ENCODE measurements around the gene NME1.
A peak's percentile ranks its signal among the peaks of the same experiment; 100 is the strongest.
"Not testable (repeated sequence)": the region's sequence is repeated elsewhere in the genome, so short reads cannot be mapped to it uniquely, and the experiment has no call there.

The NME1 gene

GRCh38 chr17:51153210-51154072, at the start of gene NME1:
NME1 (plus strand) TSS chr17:51153559; CDS start chr17:51155655, 2,096 bp downstream.
- peak; percentile 98 for DNase-seq

- DNase-seq: no peak
Measured at GRCh38 chr17:51107778-51108177, 45.6 kb upstream of the NME1 start.

- DNase-seq: not testable (repeated sequence)
Measured at GRCh38 chr17:51112303-51113222, 40.8 kb upstream of the NME1 start.

- DNase-seq: no peak
Measured at GRCh38 chr17:51115179-51115578, 38.2 kb upstream of the NME1 start.

GRCh38 chr17:51118330-51119195, 34.8 kb upstream of the NME1 start:
- DNase-seq: peak; percentile 90

- no peak for DNase-seq
Measured at GRCh38 chr17:51119415-51120356, 33.7 kb upstream of the NME1 start.

GRCh38 chr17:51120357-51120738, 33.0 kb upstream of the NME1 start:
- no peak for DNase-seq

GRCh38 chr17:51120739-51121619, 32.4 kb upstream of the NME1 start, which contains the start of gene SPAG9:
SPAG9 (minus strand) TSS chr17:51120868; CDS start chr17:51120656, 212 bp downstream.
- peak; percentile 91 for DNase-seq

- no peak for DNase-seq
Measured at GRCh38 chr17:51121620-51122472, 31.5 kb upstream of the NME1 start.

- DNase-seq: not testable (repeated sequence)
Measured at GRCh38 chr17:51122473-51123115, 30.8 kb upstream of the NME1 start.

GRCh38 chr17:51124640-51125503, 28.5 kb upstream of the NME1 start:
- no peak for DNase-seq

GRCh38 chr17:51128076-51128475, 25.3 kb upstream of the NME1 start:
- no peak for DNase-seq

- DNase-seq: no peak
Measured at GRCh38 chr17:51132964-51133319, 20.4 kb upstream of the NME1 start.

- no peak for DNase-seq
Measured at GRCh38 chr17:51133365-51133764, 20.0 kb upstream of the NME1 start.

GRCh38 chr17:51135956-51136355, 17.4 kb upstream of the NME1 start:
- DNase-seq: no peak

- DNase-seq: no peak
Measured at GRCh38 chr17:51142597-51142996, 10.8 kb upstream of the NME1 start.

GRCh38 chr17:51144266-51145022, 8.9 kb upstream of the NME1 start:
- DNase-seq: no peak
